Kidney epithelial cell (primary cell): Measurements from ENCODE around the gene PKD2. TPM values are rescaled to one million over a fixed set of nuclear protein-coding genes. Genes with fewer than 3 reads are reported as not detected.
A peak's percentile ranks its signal among the peaks of the same experiment; 100 is the strongest.

Experiments used
- DNase-seq: peaks from one replicate; pipeline ENCODE4 v3.0.0-alpha.2; 2010; ENCODE audit warnings: low read depth
- H3K27me3 ChIP-seq: 2 replicates; pipeline ENCODE4 v1.6.0; 2011; ENCODE audit warnings: low read length; ENCODE audit not compliant: control insufficient read depth, insufficient read depth
- H3K36me3 ChIP-seq: 2 replicates; pipeline ENCODE4 v1.5.1; 2011; ENCODE audit warnings: low read length; ENCODE audit not compliant: control insufficient read depth, insufficient read depth
- H3K4me3 ChIP-seq: 2 replicates; pipeline ENCODE4 v1.5.1; 2011; ENCODE audit warnings: low read depth, mild to moderate bottlenecking, control low read depth, low read length
- total RNA-seq: library from RNA; depleted of rRNA; stranded (reverse); fragments of >200 nt; gene quantifications from 2 replicates; pipeline ENCODE4 v1.2.3, GENCODE V29; 2015
- TF ChIP-seq, protein P1 (sequence below): IDR thresholded peaks from 2 replicates; pipeline ENCODE4 v1.5.1; 2011; ENCODE audit warnings: mild to moderate bottlenecking, moderate library complexity, low read length, control low read depth, inconsistent platforms; ENCODE audit not compliant: insufficient read depth, poor library complexity, severe bottlenecking

Gene PKD2
- total RNA-seq, 1 donor from 2014 or later: 31.6 TPM

DNA sequence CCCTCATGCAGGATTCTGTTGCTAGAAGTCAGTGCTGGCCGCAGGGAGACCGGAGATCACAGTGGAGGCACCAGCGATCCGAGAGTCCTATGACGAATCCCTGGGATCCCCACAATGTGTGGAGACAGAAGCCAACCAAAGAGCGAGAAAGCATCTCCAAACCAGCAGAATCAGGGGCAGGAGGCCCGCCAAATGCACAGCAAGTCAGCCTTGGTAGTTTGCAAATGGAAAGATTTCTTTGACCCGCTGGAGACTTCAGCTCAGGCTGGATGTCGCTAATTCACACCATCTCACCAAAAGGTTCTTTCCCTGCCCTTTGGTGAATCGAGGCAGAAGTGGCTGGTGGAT lies 505 bp upstream of the PKD2 start:
- Histone ChIP-seq H3K36me3 (no peaks in the 10 kb centered on the region), H3K4me3 (peak overlapping the region; percentile 92), H3K27me3 (no peaks in the 10 kb centered on the region)
- TF ChIP-seq, protein P1, sequence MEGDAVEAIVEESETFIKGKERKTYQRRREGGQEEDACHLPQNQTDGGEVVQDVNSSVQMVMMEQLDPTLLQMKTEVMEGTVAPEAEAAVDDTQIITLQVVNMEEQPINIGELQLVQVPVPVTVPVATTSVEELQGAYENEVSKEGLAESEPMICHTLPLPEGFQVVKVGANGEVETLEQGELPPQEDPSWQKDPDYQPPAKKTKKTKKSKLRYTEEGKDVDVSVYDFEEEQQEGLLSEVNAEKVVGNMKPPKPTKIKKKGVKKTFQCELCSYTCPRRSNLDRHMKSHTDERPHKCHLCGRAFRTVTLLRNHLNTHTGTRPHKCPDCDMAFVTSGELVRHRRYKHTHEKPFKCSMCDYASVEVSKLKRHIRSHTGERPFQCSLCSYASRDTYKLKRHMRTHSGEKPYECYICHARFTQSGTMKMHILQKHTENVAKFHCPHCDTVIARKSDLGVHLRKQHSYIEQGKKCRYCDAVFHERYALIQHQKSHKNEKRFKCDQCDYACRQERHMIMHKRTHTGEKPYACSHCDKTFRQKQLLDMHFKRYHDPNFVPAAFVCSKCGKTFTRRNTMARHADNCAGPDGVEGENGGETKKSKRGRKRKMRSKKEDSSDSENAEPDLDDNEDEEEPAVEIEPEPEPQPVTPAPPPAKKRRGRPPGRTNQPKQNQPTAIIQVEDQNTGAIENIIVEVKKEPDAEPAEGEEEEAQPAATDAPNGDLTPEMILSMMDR: no peak
- DNase-seq: no peak

DNA sequence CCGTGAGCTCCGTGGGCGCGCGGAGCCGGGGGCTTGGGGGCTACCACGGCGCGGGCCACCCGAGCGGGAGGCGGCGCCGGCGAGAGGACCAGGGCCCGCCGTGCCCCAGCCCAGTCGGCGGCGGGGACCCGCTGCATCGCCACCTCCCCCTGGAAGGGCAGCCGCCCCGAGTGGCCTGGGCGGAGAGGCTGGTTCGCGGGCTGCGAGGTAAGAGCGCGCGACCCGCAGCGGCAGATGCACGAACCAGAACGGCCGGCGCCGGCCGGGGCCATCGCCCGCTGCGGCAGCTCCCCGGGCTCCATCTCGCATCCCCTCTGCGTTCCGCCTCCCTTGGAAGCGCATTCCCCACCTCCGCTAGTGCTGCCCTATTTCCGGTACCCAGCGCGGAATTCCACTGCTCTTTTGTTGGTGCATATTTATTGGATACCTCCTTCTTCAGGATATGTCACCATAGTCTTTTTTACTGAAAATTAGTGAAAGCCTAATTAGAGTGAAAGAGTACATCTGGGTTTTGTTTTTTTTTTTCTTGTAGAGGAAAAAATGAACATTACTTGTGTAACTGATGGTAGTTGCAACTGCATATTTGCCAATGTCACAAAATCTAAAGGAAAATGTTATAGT lies 797 bp downstream of the PKD2 start:
- Histone ChIP-seq H3K4me3 (peak overlapping the region; percentile 92), H3K27me3 (no peaks in the 10 kb centered on the region), H3K36me3 (no peaks in the 10 kb centered on the region)
- no peak for DNase-seq
- TF ChIP-seq, protein P1: no peak

DNA sequence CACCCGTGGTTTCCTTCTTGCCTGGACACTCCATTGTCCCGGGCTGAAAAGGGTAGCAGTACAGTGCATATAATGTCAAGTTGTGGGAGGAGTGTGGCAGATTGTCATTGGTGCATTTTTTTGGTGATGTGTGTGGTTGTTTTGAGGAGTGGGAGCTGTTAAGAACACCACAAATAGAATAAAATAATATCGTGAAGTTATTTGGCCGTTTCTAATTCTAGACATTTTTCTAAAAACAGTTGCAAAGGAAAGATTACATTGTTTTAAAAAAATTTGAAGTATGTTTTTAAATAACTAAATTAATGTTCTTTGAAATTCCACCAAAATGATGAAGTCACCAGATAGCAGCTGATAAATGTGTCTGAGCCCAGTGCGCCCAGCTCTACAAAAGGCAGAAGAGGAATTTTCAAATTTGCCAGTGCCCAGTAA lies 1.3 kb downstream of the PKD2 start:
- TF ChIP-seq, protein P1: no peak
- no peaks in the 10 kb centered on the region for H3K27me3 ChIP-seq
- H3K36me3 ChIP-seq: no peaks in the 10 kb centered on the region
- H3K4me3 ChIP-seq: peak overlapping the region; percentile 92
- DNase-seq: no peak

DNA sequence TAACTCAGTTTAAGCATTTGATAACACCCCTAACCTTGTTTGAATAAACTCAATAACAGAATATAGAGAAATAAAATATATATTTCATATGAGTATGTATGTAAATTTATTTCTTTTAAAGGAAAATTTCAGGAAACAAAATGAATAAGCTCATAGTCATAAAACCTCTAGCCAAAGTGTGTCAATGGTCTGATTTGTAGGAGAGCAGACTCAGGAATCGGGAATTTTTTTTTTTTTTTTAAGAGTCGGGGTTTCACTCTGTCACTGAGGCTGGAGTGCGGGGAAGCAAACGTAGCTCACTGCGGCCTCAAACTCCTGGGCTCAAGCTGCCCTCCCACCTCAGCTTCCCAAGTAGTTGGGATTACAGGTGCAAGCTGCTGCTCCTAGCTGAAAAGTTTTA lies 2.4 kb downstream of the PKD2 start:
- TF ChIP-seq, protein P1: no peak
- Histone ChIP-seq H3K4me3 (no peak overlapping the region), H3K36me3 (no peaks in the 10 kb centered on the region), H3K27me3 (no peaks in the 10 kb centered on the region)
- no peak for DNase-seq

DNA sequence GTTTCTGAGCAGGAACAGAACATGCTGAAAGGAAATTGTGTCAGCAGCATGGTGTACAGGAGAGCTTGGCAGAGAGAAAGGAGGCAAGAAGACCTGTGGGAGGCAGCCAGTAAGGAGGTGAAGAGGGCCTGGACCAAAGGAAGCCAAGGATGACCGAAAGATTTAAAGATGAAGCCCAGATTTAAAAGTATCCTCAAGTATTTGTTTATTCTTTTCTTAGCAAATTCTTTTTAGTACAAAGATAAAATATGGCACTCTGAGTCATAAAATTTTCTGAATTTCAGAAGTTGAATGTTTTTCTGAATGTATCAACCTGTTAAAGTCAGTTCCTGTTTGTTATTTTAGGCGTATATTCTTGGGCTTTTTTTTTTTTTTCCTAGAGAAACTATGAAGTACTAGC lies 3.5 kb downstream of the PKD2 start:
- no peaks in the 10 kb centered on the region for H3K36me3 ChIP-seq
- TF ChIP-seq, protein P1: no peak
- DNase-seq: no peak
- no peak overlapping the region for H3K4me3 ChIP-seq
- H3K27me3 ChIP-seq: no peaks in the 10 kb centered on the region

DNA sequence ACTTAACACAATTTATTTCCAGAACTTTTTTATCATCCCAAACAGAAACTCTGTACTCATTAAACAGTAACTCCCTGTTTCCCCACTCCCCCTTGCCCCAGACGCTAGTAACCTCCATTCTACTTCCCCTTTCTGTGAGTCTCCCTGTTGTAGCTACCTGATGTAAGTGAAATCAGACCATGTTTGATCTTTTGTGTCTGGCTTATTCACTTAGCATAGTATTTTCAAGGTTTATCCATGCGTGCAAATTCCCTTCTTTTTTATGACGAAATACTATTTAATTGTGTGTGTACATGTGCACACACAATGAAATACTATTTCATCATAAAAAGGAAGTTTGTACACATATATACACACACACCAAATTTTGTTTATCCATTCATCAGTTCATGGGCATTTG lies 5.2 kb downstream of the PKD2 start:
- H3K4me3 ChIP-seq: no peak overlapping the region
- DNase-seq: no peak
- TF ChIP-seq, protein P1: no peak

More for the DNA sequence above, 5.2 kb downstream of the PKD2 start:
- H3K27me3 ChIP-seq: no peaks in the 10 kb centered on the region
- no peaks in the 10 kb centered on the region for H3K36me3 ChIP-seq
